KG1 (cell line): Measurements from ENCODE around the gene LAMA2.
"Not testable (repeated sequence)": the region's sequence is repeated elsewhere in the genome, so short reads cannot be mapped to it uniquely, and the experiment has no call there.

Experiments used
- DNase-seq: peaks from one replicate; lab custom pipeline; 2025; lab: John Stamatoyannopoulos, UW

LAMA2 gene

DNA sequence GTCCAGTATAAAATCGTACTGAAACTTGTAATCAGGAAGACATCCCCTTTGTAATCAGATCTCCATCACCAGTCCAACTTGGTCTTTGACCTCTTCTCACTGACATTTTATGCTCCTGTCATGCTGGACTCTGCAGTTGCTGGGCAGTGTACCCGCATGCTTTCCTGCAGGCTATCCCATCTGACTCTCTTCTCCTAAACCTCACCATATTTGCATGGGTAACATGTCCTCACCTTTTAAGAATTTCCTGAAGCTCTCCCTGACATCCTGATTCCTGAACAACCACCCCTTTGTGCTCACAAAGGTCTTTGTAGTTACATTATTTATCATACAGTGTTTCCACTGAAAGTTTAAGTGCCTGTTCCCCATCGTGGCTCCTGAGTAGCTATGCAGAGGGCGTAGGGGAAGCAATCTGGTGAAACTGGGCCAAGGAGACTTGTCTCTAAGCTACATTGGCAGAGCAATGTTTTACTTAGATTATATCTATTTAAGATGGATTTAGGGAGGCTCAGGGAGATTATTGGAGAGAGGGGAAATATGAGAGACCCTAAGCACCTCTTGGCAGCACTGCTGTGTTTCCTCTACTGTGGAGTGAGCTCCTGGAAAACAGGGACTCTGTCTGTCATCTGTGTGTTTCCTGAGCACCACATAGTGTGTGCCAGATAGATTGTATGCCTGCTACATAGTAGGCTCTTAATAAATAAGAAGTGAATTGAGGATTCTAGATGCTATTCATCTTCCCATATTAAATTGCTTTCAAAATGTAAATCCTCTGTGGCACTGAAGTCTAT, 124.0 kb downstream of the LAMA2 start:
- no peak for DNase-seq

DNA sequence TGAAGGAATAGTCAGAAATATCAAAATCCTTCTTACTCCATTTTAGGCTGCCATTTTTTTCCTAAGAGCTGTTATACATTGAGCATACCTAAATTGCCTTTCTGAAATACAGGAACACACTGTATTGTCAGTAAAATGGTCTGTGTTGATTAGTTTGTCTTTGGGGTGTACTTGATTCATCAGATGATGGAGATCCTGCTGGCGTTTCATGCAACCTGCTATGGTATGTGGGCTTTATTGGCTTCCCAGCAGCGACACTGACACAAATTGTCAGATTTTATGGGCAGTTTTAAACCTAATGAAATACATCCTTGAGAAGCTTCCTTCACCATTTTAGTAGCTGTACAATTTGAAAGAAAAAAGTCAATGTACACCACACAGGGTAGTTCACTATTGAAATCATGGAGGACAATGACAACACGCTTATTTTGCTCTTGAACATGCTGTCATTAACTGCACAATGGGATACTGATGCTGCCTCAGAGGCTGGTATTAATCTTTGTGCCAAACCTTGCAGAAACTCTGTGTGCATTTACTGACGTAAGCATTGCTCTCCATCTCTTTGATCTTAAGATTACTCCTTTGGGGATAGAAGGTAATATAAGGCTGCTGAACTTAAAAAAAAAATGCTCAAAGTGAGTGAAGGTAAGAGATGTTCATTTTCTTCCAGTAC, 124.9 kb downstream of the LAMA2 start:
- DNase-seq = no peak

DNA sequence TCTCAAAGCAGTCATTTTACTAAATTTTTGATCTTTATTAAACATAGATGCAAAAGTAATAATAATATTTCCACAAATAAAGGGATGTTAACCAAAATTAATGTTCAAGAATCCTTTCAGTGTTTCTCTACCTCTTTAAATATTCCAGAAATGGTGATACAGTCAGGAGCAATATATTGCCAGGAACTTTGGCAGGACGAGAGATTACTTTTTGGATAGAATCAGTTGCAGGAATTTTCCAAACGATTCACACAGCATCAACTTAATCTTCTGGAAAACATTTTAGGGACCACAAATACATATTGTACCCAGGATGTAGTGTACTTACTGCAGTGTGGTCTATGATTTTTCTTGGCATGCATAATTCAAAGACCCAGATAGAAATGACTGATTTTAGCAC, 125.7 kb downstream of the LAMA2 start:
- DNase-seq = no peak

DNA sequence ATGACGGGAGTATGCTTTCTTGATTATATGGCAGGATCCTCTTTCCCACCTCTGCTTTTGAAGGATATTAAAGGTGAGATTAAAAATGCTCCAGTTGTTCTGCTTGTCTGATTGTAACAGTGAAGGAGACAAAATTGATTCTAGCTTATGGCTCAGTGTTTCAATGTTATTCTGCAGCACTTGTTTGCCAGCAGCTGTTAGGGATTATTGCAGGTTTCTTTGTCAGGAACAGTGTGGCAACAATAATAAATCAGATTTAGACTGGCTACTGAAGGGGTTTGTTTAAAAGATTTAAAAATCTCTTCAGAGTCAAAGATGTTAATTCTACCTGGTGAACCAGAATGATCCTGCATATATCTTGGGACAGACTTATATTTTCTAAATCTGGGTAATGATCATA, 126.9 kb downstream of the LAMA2 start:
- DNase-seq = no peak

DNA sequence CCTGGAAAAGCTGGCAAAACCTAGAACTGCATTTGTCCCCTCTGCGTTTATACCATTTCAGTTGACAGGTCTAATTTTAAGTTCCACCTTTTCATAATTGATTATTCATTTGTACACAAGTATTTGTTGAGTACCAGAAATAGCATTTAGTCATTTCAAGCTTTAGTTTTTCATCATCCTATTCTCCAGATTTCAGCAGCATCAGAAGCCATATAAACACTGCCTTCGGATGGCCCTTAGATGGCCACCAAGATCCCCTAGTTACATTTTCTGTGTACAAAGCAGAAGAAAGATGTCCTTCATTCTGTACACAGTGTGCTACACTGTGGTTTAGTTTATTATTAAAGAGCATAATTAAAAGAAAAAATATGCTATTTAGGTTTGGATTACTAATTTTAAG, 131.4 kb downstream of the LAMA2 start:
- no peak for DNase-seq

DNA sequence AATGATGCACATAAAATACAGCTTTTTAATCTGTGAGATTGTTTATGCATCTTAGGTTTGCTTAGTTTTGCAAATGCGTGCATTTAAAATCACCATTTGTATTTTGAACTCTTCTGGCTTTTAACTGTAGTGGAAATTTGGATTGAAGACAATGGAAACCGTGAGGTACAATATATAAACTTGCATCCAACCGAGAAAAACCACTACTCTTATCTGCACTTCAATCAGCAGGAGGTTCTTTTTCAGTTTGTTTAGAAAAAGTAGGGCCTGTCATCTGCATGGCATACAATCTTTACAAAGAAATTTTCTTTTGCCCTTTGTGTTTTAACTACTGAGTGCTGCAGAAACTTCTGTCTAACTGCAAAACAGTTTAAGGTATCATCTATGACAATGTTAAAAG, 132.8 kb downstream of the LAMA2 start:
- DNase-seq = no peak

DNA sequence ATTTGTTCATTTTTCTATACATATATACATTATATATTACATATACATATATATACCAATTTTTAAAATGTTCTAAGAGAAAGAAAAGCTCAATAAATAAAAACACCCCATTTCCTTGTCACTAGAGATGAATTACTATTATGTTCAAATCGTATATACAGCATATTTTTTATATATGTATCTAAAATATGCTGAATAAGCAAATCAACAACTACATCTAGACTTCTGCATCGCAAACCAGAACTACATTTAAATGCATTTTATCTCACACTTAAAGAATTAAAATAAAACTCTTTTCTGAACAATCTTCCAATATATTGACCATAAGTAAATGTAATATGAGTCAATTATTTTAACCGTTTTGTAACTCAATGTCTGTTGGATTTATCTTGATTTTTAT, 133.9 kb downstream of the LAMA2 start:
- no peak for DNase-seq

DNA sequence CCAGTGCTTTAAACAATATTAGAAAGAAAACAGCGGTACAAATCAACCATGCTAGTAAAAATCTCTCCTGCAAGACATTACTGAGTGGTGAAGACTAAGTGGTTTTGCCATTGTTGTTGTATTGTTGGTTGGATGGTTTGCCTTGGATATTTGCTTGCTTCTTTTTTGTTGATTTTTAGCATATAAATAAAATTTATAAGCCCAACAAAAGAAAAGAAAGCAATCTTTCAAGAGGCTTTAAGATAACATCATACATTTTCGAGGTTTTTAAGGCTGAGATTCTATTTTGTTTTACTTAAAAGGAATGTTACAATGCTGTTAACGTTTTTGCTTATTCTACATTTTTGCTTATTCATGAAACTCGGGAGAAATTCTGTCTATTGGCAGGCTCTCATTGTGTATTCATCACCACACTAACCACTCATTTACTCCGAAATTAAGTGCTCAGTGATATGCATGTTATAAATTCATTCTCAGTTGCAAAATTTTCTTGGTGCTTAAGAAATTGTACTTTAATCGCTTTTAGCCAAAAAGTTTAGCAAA, 139.1 kb downstream of the LAMA2 start:
- no peak for DNase-seq

DNA sequence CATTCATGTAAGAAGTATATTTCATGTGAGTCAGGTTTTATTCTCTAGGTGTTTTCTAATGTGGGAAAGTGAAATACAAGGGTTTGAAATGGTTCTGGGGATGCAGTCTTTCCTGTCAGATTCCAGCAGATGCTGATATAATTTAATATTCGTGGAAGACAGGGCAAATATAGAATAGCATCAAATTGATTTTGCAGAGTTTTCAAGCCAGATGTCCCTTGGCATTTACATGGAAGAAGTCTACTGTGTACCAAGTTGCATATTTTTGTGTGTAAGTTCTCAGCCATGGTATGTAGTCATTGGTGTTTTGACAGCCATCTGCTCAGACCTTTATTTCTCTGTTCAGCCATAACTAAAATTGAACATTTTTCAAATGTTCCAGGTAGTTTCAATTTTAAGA, 143.7 kb downstream of the LAMA2 start:
- DNase-seq = no peak

DNA sequence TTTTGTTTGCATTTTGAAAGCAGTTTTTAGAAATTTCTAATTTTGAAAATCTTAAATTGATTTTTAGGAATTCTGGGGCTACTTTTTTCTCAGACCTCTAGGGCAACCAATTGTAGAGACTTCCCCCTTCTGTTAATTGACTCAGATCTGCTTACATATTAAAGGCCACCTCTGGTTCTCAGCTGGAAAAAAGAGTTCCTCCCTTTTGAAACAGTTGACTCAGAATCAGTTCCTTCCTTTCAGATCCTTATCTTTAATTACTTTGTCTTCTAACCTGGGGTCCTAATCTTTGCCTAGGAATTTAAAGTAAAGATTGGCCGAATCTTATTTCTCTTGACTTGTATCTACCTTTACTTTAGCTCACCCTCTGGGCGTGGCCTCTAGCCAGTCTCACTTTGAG, 146.8 kb downstream of the LAMA2 start:
- DNase-seq = no peak

DNA sequence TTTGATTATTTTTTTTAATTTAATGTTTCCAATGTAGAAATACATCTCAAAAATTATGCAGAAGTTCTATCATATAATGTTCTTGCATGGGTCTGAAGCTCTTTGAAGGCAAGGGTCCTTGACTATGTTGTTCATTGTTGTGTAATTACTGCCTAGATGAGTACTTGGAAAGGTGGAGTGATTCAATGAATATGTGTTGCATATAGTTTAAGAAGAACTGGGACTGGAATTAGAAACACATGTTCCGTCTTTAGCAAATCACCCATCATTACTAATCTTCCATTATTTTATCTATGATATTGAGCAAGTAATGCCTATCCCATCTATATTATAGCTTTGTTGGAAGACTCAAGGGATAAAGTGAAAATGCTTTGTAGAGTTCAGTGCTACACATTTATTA, 147.3 kb downstream of the LAMA2 start:
- no peak for DNase-seq

DNA sequence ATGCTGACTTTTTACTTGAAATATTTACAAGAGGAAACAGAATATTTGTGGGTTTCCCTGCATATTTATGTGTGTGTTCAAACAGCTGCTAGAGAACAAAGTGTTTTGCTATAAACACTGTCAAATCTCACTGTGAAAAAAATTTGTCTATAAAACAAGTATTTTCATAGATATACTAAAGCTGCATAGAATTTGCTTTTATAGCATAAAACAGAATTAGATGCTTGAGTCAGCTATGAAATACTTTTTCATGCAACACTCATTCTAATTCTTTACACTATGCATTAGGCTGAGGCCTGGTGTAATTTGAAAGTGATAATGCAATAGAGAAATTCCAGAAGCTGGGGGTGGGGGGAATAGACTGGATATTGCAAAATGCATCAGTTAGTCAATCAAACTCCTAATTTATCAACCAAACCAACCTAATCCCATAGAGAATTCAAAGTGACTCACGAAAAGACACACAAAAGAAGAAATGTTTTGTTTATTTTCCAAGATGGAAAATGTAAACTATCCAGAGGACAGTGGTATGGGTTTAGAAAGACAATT, 148.2 kb downstream of the LAMA2 start:
- DNase-seq = no peak

DNA sequence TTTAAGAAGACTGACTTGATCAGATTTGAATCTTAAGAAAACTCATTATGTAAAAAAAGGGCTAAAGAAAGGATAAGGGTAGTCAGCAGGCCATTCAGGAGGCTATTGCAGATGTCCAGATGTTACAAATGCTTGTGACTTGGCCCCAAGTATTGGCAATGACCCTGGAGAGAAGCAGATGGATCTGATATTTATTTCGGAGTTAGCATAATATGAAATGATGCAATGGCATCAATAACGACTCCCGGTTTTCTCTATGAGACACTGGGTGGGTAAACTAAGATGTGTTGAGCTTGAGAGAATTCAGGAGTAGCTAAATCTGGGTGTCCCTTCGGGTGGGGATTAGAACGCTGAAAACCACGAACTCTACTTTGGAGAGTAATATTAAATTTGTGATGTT, 149.7 kb downstream of the LAMA2 start:
- no peak for DNase-seq

DNA sequence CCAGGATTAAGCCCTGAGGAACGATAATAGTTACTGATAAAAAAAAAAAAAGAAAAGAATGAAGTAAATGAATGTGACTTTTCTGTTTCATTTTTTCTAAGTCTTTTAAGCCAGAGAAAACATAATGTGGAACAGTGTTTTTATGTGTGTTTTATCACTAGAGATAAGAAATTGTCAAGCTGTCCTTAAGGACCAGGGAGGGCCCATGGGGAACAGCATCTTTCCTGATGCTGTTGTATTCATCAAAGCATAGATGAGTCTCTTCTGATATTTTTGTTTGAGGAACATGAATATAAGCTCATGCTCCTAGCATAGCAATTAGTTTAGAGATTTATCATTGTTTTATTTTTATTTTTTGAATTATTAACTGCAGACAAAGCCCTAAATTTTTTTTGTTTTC, 150.2 kb downstream of the LAMA2 start:
- no peak for DNase-seq

DNA sequence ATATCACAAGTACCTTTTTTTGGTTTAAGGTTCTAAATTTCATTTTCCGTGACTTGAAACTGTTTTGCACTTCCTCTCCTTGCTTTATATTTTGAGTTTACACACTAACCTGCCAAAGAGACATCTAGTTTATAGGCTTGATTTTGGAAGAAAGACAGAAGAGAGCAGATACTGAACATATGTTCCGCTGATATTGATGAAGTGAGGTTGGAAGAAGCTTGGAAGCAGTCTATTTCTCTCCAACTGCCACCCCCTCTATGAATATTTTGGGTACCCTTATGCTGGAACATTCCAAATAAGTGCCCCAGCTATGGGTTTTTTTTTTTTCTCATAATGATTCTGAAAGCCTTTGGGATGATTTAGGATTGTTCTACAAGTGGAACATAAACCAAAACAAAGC, 150.6 kb downstream of the LAMA2 start:
- DNase-seq = no peak

DNA sequence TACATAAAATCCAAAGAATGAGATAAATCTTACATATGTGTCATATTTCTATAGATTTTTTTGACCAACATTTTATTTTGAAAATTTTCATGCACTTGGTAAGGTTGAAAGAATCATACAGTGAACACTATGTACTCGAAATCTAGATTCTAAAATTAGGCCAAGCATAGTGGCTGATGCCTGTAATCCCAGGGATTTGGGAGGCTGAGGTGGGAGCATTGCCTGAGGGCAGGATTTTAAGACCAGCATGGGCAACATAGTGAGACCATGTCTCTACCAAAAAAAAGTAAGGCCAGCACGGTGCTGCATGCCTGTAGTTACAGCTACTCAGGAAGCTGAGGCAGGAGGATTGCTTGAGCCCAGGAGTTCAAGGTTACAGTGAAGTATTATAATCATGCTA, 158.6 kb downstream of the LAMA2 start:
- DNase-seq = no peak

DNA sequence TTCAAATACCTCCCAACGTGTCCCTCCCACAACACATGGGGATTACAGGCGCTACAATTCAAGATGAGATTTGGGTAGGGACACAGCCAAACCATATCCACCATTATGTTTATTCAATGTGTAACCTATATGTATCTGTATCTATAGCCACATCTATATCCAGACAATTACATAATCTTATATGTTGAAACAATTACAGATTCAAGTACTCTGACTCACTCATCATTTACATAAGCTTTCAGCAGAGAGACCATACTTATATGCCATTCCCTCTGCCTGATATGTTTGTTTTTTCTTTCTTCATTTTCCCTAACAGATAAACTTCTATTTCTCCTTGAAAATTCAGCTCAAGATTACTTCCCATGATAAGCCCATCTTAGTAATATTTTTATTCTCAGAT, 163.6 kb downstream of the LAMA2 start:
- no peak for DNase-seq

DNA sequence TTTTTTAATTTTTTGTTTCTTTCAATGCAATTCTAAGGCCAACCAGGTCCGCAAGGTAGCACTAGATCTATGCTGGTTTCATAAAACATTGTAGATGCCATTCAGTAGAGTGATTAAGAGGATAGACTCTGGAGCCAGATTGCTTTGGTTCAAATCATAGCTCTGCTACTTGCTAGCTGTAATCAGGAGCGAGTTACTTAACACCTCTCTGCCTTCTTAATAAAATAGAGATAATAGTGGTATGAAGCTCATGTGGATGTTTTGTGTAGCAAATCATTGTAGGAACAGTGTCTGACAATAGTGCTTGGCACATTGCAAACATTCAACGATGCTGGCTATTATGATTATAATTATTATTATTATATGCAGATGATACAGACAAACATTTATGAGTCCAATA, 164.9 kb downstream of the LAMA2 start:
- no peak for DNase-seq

DNA sequence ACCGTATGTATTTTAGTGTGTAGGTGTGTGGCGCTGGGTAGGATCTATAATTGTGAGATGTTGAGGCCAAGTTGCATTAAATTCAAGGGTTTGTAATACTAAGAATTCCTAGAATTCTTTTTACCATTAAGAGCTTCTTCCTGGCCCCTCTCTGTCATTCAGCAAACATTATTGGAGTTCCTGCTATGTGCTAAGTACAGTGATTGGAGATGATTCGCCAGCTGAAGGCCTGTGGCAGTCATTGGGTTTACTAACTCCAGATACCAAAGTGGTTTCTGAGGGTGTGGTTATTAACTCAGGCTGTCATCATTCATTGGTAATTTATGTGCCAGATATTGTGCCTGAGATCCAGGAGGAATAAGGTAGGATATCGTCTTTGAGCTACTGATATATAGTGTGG, 167.1 kb downstream of the LAMA2 start:
- no peak for DNase-seq

DNA sequence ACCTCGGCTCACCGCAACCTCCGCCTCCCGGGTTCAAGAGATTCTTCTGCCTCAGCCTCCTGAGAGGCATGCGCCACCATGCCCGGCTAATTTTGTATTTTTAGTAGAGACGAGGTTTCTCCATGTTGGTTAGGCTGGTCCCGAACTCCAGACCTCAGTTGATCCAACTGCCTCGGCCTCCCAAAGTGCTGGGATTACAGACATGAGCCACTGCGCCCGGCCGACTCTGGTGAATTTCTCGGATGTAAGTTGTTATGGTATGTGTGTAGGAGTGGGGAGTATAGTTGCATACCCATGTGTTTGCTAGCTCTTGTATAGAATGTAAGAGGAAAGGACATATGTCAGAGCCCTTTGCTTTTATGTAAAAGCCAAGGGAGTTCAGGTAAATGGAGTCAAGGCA, 170.2 kb downstream of the LAMA2 start:
- DNase-seq = not testable (repeated sequence)

DNA sequence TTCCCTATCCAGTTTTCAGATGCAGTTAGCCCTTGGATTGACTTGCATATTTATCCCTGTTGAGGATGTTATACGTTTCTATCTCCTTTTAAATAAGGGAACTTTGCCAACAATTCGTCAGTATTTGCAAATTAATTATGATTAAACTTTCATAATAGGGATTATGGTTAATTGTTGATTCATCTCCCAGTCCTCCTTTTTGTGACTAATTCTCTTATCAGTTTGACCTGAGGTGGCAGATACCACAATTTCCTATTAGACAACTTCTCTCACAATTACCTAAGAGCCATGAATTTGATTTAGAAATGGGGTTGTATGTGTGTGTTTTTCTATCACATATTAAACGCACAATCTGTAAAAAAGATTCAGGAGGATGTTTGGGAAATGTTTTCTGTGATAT, 172.9 kb downstream of the LAMA2 start:
- no peak for DNase-seq

DNA sequence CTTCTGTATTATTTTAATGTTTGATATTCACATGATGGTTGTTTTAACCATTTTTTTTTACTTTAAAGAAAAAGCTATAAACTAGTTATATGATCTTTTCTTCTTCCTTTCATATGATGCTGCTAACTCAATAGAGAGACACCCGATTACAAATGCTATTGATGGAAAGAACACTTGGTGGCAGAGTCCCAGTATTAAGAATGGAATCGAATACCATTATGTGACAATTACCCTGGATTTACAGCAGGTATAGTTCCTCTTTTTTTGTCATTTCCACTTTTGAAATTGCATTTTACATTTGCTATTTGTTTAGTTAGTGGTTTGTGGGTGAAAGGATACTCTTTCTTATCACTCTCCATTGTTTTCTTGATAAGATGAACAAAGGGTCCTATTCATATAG, 176.7 kb downstream of the LAMA2 start:
- no peak for DNase-seq

DNA sequence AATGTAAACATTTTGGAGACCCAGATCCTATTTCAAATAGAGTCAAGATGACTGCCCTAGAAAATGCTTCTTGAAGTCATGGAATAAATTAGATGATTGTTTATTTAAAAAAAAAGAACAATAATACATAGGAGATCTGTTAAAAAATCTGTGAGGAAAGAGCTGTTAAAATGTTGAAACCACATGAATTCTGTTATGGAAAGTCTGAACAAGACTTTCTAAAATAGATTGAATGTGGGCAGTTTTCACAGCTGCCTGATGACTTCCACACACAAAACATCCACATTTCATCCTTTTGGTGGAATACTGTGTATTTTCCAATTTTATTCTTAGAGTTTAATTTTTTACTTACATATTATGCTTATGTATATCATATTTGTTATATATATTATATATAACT, 186.1 kb downstream of the LAMA2 start:
- no peak for DNase-seq
